HEK293 (cell line): ENCODE measurements around the gene FOSB.
A peak's percentile ranks its signal among the peaks of the same experiment; 100 is the strongest.

Experiments
- CTCF ChIA-PET: fragments of 350-600 bp; formaldehyde crosslinking; extraction: SDS; loops from one replicate; lab custom pipeline; 2021; ENCODE audit warnings: antibody characterized with exemption; lab: Yijun Ruan, JAX
- POLR2A ChIA-PET: fragments of 300-600 bp; formaldehyde crosslinking; extraction: SDS; loops from one replicate; lab custom pipeline; 2020; ENCODE audit warnings: antibody characterized with exemption, inconsistent platforms; lab: Yijun Ruan, JAX
- H3K27ac ChIP-seq: fragments of 200-500 bp; sonication (Bioruptor generic); 2 replicates; pipeline ENCODE4 v1.5.1; 2014; ENCODE audit warnings: low read depth, low read length, control low read depth, inconsistent platforms; ENCODE audit errors: extremely low read depth
- H3K36me3 ChIP-seq, 2 experiments: fragments of 200-500 bp in 1 of 2; sonication (Bioruptor generic) in 1 of 2; 1 replicate in 1 of 2; 2 replicates in 1 of 2; pipeline ENCODE4 v1.5.1; 2014 to 2017; ENCODE audit warnings: inconsistent platforms in 2 of 2, low read length in 2 of 2; ENCODE audit not compliant: control insufficient read depth in 2 of 2, insufficient read depth in 1 of 2
- H3K4me1 ChIP-seq: fragments of 200-500 bp; sonication (Bioruptor generic); 2 replicates; pipeline ENCODE4 v1.5.1; 2014; ENCODE audit warnings: mild to moderate bottlenecking, low read length, inconsistent platforms; ENCODE audit not compliant: control insufficient read depth, insufficient read depth
- H3K4me3 ChIP-seq: 2 replicates; pipeline ENCODE4 v1.5.1; 2011; ENCODE audit warnings: low read depth, mild to moderate bottlenecking, control low read depth, low read length, moderate library complexity
- H3K9me3 ChIP-seq: fragments of 200-500 bp; sonication (Bioruptor generic); 2 replicates; pipeline ENCODE4 v1.5.1; 2014; ENCODE audit warnings: low read depth, low read length, inconsistent platforms; ENCODE audit not compliant: control insufficient read depth, insufficient read depth
- EGR2 ChIP-seq: fragments of 450-650 bp; formaldehyde crosslinking; IDR thresholded peaks from 2 replicates; pipeline ENCODE4 v1.5.1; 2016; ENCODE audit warnings: low read depth, missing biosample characterization, missing genetic modification characterization
- KLF1 ChIP-seq: fragments of 450-650 bp; formaldehyde crosslinking; IDR thresholded peaks from 2 replicates; pipeline ENCODE4 v1.5.1; 2016; ENCODE audit warnings: missing biosample characterization, missing genetic modification characterization
- ZBTB1 ChIP-seq: fragments of 450-650 bp; formaldehyde crosslinking; IDR thresholded peaks from 2 replicates; pipeline ENCODE4 v1.5.1; 2016; ENCODE audit warnings: missing biosample characterization, missing genetic modification characterization
- ZBTB48 ChIP-seq: fragments of 450-650 bp; formaldehyde crosslinking; IDR thresholded peaks from 2 replicates; pipeline ENCODE4 v1.5.1; 2016; ENCODE audit warnings: missing biosample characterization, missing genetic modification characterization
- ZFHX2 ChIP-seq: fragments of 450-650 bp; formaldehyde crosslinking; conservative IDR thresholded peaks from 2 replicates; pipeline ENCODE4 v1.5.1; 2016; ENCODE audit warnings: missing biosample characterization, missing genetic modification characterization
- ZFP3 ChIP-seq: fragments of 450-650 bp; formaldehyde crosslinking; IDR thresholded peaks from 2 replicates; pipeline ENCODE4 v1.5.1; 2016; ENCODE audit warnings: low read depth, missing biosample characterization, missing genetic modification characterization
- ZFP69B ChIP-seq: fragments of 450-650 bp; formaldehyde crosslinking; IDR thresholded peaks from 2 replicates; pipeline ENCODE4 v1.5.1; 2016; ENCODE audit warnings: missing biosample characterization, missing genetic modification characterization
- ZNF121 ChIP-seq: fragments of 450-650 bp; formaldehyde crosslinking; IDR thresholded peaks from 2 replicates; pipeline ENCODE4 v1.5.1; 2016; ENCODE audit warnings: missing biosample characterization, missing genetic modification characterization
- ZNF138 ChIP-seq: fragments of 450-650 bp; formaldehyde crosslinking; IDR thresholded peaks from 2 replicates; pipeline ENCODE4 v1.5.1; 2016; ENCODE audit warnings: missing biosample characterization, missing genetic modification characterization, borderline replicate concordance
- ZNF174 ChIP-seq: fragments of 450-650 bp; formaldehyde crosslinking; IDR thresholded peaks from 2 replicates; pipeline ENCODE4 v1.5.0; 2017; ENCODE audit warnings: missing biosample characterization, mild to moderate bottlenecking, missing genetic modification characterization
- ZNF530 ChIP-seq: fragments of 450-650 bp; formaldehyde crosslinking; IDR thresholded peaks from 2 replicates; pipeline ENCODE4 v1.5.1; 2016; ENCODE audit warnings: low read depth, missing biosample characterization, missing genetic modification characterization
- ZNF768 ChIP-seq: fragments of 450-650 bp; formaldehyde crosslinking; IDR thresholded peaks from 2 replicates; pipeline ENCODE4 v1.5.1; 2018; ENCODE audit warnings: missing biosample characterization, mild to moderate bottlenecking, missing genetic modification characterization
- TF ChIP-seq, protein P1 (sequence below): fragments of 450-650 bp; formaldehyde crosslinking; IDR thresholded peaks from 2 replicates; pipeline ENCODE4 v1.5.1; 2016; ENCODE audit warnings: missing biosample characterization, missing genetic modification characterization
- TF ChIP-seq, protein P2 (sequence below): fragments of 450-650 bp; formaldehyde crosslinking; IDR thresholded peaks from 2 replicates; pipeline ENCODE4 v1.5.1; 2016; ENCODE audit warnings: missing biosample characterization, missing genetic modification characterization
- TF ChIP-seq, protein P3 (sequence below): fragments of 450-650 bp; formaldehyde crosslinking; IDR thresholded peaks from 2 replicates; pipeline ENCODE4 v1.5.1; 2016; ENCODE audit warnings: missing biosample characterization, missing genetic modification characterization, low read depth
- TF ChIP-seq, protein P4 (sequence below): fragments of 450-650 bp; formaldehyde crosslinking; IDR thresholded peaks from 2 replicates; pipeline ENCODE4 v1.5.1; 2016; ENCODE audit warnings: missing biosample characterization, missing genetic modification characterization

The FOSB gene

DNA sequence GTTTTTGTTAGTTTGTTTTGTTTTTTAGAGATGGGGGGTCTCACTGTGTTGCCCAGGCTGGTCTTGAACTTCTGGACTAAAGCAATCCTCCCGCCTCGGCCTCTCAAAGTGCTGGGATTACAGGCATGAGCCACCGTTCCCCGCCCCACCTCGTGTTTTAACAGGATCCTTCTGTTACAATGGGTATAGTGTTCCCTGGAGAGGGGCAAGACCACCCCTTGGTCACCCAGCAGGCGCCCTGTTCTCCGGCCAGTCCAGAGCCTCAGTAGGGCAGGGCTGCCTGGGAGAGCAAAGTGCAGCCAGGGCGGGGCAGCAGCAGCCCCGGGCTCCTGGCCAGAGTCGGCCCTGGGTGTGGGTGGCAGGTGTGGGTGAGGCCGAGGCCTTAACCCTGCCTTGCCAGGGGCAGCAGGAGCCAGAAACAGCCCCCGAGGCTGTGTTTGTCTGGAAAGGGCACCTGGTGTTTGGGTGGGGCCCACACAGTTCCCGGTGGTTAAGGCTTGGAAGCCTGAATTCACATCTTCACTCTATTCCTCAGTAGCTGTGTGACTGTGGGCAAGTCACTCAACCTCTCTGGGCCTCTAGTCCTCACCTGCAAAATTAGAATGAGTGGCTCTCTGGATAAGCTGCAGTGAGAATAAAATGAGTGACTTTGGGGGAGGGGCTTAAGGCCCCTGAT is 46.7 kb downstream of the FOSB start:
- POLR2A ChIA-PET: interaction anchor here (1.2 kb wide), 1 partner anchor 255 kb away, joined by 3 read pairs; the partner anchor contains the start of gene SIX5
- Histone ChIP-seq H3K4me3 (no peak overlapping the region), H3K9me3 (no peaks in the 10 kb centered on the region), H3K36me3 (peaks cover 0 to 14% of the 10 kb centered on the region in 2 experiments; a peak in 2 of 3 replicates), H3K4me1 (peaks cover 3% of the 10 kb centered on the region), H3K27ac (no peak overlapping the region)
- TF ChIP-seq ZNF174 (tag by site-specific recombination): no peak
- TF ChIP-seq, protein P1, sequence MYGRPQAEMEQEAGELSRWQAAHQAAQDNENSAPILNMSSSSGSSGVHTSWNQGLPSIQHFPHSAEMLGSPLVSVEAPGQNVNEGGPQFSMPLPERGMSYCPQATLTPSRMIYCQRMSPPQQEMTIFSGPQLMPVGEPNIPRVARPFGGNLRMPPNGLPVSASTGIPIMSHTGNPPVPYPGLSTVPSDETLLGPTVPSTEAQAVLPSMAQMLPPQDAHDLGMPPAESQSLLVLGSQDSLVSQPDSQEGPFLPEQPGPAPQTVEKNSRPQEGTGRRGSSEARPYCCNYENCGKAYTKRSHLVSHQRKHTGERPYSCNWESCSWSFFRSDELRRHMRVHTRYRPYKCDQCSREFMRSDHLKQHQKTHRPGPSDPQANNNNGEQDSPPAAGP (tag by site-specific recombination): no peak
- TF ChIP-seq ZBTB1 (tag by site-specific recombination): no peak
- TF ChIP-seq KLF1 (tag by site-specific recombination): peak; percentile 49
- peak; percentile 63; the same call in 1 of the 2 replicates for TF ChIP-seq ZNF121
- TF ChIP-seq ZNF530 (tag by site-specific recombination): no peak
- TF ChIP-seq, protein P2, sequence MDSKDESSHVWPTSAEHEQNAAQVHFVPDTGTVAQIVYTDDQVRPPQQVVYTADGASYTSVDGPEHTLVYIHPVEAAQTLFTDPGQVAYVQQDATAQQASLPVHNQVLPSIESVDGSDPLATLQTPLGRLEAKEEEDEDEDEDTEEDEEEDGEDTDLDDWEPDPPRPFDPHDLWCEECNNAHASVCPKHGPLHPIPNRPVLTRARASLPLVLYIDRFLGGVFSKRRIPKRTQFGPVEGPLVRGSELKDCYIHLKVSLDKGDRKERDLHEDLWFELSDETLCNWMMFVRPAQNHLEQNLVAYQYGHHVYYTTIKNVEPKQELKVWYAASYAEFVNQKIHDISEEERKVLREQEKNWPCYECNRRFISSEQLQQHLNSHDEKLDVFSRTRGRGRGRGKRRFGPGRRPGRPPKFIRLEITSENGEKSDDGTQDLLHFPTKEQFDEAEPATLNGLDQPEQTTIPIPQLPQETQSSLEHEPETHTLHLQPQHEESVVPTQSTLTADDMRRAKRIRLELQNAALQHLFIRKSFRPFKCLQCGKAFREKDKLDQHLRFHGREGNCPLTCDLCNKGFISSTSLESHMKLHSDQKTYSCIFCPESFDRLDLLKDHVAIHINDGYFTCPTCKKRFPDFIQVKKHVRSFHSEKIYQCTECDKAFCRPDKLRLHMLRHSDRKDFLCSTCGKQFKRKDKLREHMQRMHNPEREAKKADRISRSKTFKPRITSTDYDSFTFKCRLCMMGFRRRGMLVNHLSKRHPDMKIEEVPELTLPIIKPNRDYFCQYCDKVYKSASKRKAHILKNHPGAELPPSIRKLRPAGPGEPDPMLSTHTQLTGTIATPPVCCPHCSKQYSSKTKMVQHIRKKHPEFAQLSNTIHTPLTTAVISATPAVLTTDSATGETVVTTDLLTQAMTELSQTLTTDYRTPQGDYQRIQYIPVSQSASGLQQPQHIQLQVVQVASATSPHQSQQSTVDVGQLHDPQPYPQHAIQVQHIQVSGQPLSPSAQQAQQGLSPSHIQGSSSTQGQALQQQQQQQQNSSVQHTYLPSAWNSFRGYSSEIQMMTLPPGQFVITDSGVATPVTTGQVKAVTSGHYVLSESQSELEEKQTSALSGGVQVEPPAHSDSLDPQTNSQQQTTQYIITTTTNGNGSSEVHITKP (tag by site-specific recombination): no peak
- TF ChIP-seq, protein P3, sequence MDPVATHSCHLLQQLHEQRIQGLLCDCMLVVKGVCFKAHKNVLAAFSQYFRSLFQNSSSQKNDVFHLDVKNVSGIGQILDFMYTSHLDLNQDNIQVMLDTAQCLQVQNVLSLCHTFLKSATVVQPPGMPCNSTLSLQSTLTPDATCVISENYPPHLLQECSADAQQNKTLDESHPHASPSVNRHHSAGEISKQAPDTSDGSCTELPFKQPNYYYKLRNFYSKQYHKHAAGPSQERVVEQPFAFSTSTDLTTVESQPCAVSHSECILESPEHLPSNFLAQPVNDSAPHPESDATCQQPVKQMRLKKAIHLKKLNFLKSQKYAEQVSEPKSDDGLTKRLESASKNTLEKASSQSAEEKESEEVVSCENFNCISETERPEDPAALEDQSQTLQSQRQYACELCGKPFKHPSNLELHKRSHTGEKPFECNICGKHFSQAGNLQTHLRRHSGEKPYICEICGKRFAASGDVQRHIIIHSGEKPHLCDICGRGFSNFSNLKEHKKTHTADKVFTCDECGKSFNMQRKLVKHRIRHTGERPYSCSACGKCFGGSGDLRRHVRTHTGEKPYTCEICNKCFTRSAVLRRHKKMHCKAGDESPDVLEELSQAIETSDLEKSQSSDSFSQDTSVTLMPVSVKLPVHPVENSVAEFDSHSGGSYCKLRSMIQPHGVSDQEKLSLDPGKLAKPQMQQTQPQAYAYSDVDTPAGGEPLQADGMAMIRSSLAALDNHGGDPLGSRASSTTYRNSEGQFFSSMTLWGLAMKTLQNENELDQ (tag by site-specific recombination): no peak
- TF ChIP-seq ZFP3 (tag by site-specific recombination): no peak
- TF ChIP-seq ZFHX2 (tag by site-specific recombination): peak; percentile 84
- peak; percentile 84 for TF ChIP-seq ZNF768
- peak; percentile 54; the same call in 1 of the 2 replicates for TF ChIP-seq ZFP69B (tag by site-specific recombination)
- TF ChIP-seq ZNF138 (tag by site-specific recombination): no peak
- no peak for TF ChIP-seq ZBTB48 (tag by site-specific recombination)
- TF ChIP-seq, protein P4, sequence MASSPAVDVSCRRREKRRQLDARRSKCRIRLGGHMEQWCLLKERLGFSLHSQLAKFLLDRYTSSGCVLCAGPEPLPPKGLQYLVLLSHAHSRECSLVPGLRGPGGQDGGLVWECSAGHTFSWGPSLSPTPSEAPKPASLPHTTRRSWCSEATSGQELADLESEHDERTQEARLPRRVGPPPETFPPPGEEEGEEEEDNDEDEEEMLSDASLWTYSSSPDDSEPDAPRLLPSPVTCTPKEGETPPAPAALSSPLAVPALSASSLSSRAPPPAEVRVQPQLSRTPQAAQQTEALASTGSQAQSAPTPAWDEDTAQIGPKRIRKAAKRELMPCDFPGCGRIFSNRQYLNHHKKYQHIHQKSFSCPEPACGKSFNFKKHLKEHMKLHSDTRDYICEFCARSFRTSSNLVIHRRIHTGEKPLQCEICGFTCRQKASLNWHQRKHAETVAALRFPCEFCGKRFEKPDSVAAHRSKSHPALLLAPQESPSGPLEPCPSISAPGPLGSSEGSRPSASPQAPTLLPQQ (tag by site-specific recombination): peak; percentile 60
- TF ChIP-seq EGR2 (tag by site-specific recombination): peak; percentile 85
- CTCF ChIA-PET: no interaction called here
